Testis (tissue), 2 donors: ENCODE results near the gene ABCB9.

Source experiments
- POLR2A ChIP-seq: fragments of 450-650 bp; IDR thresholded peaks from one replicate; pipeline ENCODE4 v1.6.1; 2017; ENCODE audit warnings: antibody characterized with exemption, mild to moderate bottlenecking, moderate library complexity
- TF ChIP-seq, protein P1 (sequence below), 3 experiments: fragments of 450-650 bp in 2 of 3; fragments of 200-600 bp in 1 of 3; sonication (generic) in 1 of 3; IDR thresholded peaks; one replicate each; pipeline ENCODE4 v1.5.1; 2016 to 2019; ENCODE audit warnings: antibody characterized with exemption in 3 of 3, mild to moderate bottlenecking in 2 of 3, moderate library complexity in 1 of 3

GRCh38 chr12:122988036-122988435, 21.8 kb upstream of the ABCB9 start:
- TF ChIP-seq, protein P1, sequence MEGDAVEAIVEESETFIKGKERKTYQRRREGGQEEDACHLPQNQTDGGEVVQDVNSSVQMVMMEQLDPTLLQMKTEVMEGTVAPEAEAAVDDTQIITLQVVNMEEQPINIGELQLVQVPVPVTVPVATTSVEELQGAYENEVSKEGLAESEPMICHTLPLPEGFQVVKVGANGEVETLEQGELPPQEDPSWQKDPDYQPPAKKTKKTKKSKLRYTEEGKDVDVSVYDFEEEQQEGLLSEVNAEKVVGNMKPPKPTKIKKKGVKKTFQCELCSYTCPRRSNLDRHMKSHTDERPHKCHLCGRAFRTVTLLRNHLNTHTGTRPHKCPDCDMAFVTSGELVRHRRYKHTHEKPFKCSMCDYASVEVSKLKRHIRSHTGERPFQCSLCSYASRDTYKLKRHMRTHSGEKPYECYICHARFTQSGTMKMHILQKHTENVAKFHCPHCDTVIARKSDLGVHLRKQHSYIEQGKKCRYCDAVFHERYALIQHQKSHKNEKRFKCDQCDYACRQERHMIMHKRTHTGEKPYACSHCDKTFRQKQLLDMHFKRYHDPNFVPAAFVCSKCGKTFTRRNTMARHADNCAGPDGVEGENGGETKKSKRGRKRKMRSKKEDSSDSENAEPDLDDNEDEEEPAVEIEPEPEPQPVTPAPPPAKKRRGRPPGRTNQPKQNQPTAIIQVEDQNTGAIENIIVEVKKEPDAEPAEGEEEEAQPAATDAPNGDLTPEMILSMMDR (IDR thresholded peaks at IDR 0.05): no peak
- no peak for TF ChIP-seq POLR2A
